Small intestine (tissue), 7 donors: ENCODE results near the gene CYP27B1. TPM values are rescaled to one million over a fixed set of nuclear protein-coding genes. Genes with fewer than 3 reads are reported as not detected.

Experiments
- DNase-seq, 2 donors: peaks; one replicate each; pipeline versions ENCODE4 v3.0.0 to v3.0.0-alpha.2; 2013
- FAIRE-seq: peaks from 2 replicates; lab custom pipeline; 2012; peaks lifted over from hg19 to GRCh38; lab: Jason Lieb, UNC
- H3K27ac ChIP-seq, 3 donors: one replicate each; pipeline ENCODE4 v1.5.1; 2013; ENCODE audit warnings: low read length in 2 of 3, mild to moderate bottlenecking in 2 of 3, control low read depth in 1 of 3, inconsistent platforms in 1 of 3, low read depth in 1 of 3, moderate library complexity in 1 of 3
- H3K27me3 ChIP-seq, 3 donors: one replicate each; pipeline ENCODE4 v1.6.1; 2013; ENCODE audit warnings: low read length in 3 of 3, inconsistent platforms in 1 of 3; ENCODE audit not compliant: control insufficient read depth in 3 of 3, insufficient read depth in 3 of 3
- H3K36me3 ChIP-seq, 3 donors: one replicate each; pipeline ENCODE4 v1.6.1; 2013; ENCODE audit warnings: low read length in 3 of 3, inconsistent platforms in 1 of 3, low read depth in 1 of 3, mild to moderate bottlenecking in 1 of 3, moderate library complexity in 1 of 3; ENCODE audit not compliant: control insufficient read depth in 3 of 3, insufficient read depth in 2 of 3
- H3K4me1 ChIP-seq, 3 donors: one replicate each; pipeline ENCODE4 v1.6.1; 2013; ENCODE audit warnings: low read length in 2 of 3, inconsistent platforms in 1 of 3, low read depth in 1 of 3, mild to moderate bottlenecking in 1 of 3, moderate library complexity in 1 of 3; ENCODE audit not compliant: control insufficient read depth in 3 of 3, insufficient read depth in 2 of 3
- H3K4me3 ChIP-seq, 3 donors: one replicate each; pipeline ENCODE4 v1.5.1; 2013; ENCODE audit warnings: low read length in 3 of 3, control low read depth in 1 of 3, inconsistent platforms in 1 of 3, low read depth in 1 of 3, mild to moderate bottlenecking in 1 of 3, moderate library complexity in 1 of 3
- H3K9me3 ChIP-seq, 2 donors: one replicate each; pipeline ENCODE4 v1.6.1; 2013; ENCODE audit warnings: low read depth in 1 of 2, low read length in 1 of 2; ENCODE audit not compliant: control insufficient read depth in 2 of 2, insufficient read depth in 1 of 2
- WGBS, 3 donors: extraction: QIAGEN DNeasy Blood & Tissue Kit; methylation state at CpG; one replicate each; pipeline ENCODE4 v1.1.7; 2013; 5-methylcytosine and 5-hydroxymethylcytosine counted together
- polyA plus RNA-seq, 4 donors: library from polyadenylated mRNA; stranded (reverse) in 3 of 4; unstranded in 1 of 4; fragments of 200-250 nt in 3 of 4; fragments of 120-200 nt in 1 of 4; gene quantifications; one replicate each; pipeline versions ENCODE4 v1.2.1 to v1.2.3, GENCODE V29; 2013
- donor health status: healthy with polysubstance abuse.
- donor health status: control.
- donor health status: control.
- donor health status: Bipolar disorder and iron deficiency.
- donor health status: healthy.

Gene CYP27B1
- polyA plus RNA-seq, 4 donors = 0.27 to 1.7 (median 1.2) TPM

GRCh38 chr12:57746025-57746424 is 20.9 kb downstream of the CYP27B1 start:
- Histone ChIP-seq H3K9me3 (no peaks in the 10 kb centered on the region), H3K27ac (no peak overlapping the region), H3K27me3 (peaks cover 0 to 16% (median 3%) of the 10 kb centered on the region in 3 donors), H3K4me3 (no peak overlapping the region), H3K4me1 (peaks cover 5 to 10% (median 6%) of the 10 kb centered on the region in 3 donors), H3K36me3 (peaks cover 3 to 37% (median 11%) of the 10 kb centered on the region in 3 donors)
- no peak for FAIRE-seq
- DNase-seq = no peak
- WGBS, 3 donors = 72 to 84% (median 77%) methylated on average over 3 of the region's 3 CpGs

DNA sequence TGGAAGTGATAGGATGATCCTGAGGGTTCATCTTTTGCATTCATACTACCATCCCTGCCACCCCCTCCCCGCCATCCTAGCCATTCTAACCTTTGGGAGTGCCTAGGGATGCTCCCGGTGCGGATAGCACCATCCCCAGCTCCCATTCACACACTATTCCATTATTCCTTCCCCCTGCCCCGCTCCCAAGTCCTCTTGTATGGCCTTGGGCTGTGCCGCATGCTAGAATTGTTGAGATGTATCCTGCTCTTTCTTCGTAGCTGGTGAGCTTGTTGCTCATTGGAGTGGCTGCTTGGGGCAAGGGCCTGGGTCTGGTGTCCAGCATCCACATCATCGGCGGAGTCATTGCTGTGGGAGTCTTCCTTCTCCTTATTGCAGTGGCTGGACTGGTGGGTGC is 21.4 kb downstream of the CYP27B1 start:
- FAIRE-seq (no peak), DNase-seq (no peak)
- WGBS, 3 donors = 46 to 48% (median 46%) methylated on average over 8 of the region's 8 CpGs
- Histone ChIP-seq H3K9me3 (no peaks in the 10 kb centered on the region), H3K4me3 (peak overlapping the region; percentile 67 to 75 (median 74)), H3K36me3 (peaks cover 2 to 32% (median 11%) of the 10 kb centered on the region in 3 donors), H3K27ac (peak overlapping the region in 2 of 3 donors; percentile 86 to 99), H3K4me1 (peaks cover 5 to 7% (median 6%) of the 10 kb centered on the region in 3 donors), H3K27me3 (peaks cover 3 to 21% (median 3%) of the 10 kb centered on the region in 3 donors)

DNA sequence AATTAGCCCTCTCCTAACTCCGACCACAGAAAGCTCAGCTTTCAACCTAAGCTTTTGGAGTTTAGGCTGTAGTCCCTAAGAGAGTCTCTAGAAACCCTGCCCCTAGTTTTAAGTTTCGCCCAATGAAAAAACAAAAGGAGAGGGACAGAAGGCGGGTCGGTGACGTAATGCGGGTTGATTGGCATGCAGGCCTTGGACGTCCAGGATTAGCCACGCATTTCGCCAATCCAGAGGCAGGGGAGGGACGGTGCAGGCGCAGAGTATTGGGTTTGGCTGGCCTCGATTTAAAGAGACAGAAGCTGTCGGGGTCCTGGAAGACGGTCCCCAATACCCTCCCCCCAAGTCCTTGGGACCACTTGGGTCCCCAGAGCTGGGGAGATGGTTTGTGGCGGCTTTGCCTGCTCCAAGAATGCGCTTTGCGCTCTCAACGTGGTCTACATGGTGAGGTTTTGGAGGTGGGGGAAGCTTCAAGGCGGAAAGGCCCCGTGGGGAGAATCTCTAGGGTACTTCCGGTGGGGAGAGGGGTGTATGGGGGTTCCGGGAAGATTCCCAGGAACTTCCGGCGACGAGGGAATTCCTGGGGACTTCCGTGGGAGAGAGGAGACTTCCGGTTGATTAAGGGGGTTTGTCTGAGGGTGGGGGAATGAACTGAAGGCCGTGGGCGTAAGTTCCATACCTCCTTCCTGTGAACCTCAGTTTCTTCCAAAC is 21.9 kb downstream of the CYP27B1 start, which contains the start of gene TSPAN31:
Gene TSPAN31 (plus strand): TSS at position 263 of the 708 bp plus-strand sequence. CDS start 116 bp downstream, at position 379.
- 0 to 1% (median 1%) methylated on average over 29 of the region's 29 CpGs for WGBS, 3 donors
- DNase-seq (peak; percentile 99), FAIRE-seq (no peak)
- Histone ChIP-seq H3K27ac (peak within 1 kb of the TSS; percentile 68 to 99 (median 86)), H3K4me1 (peaks cover 5 to 7% (median 6%) of the 10 kb centered on the region in 3 donors), H3K4me3 (peak within 1 kb of the TSS; percentile 67 to 75 (median 74)), H3K9me3 (no peaks in the 10 kb centered on the region), H3K27me3 (peaks cover 3 to 27% (median 3%) of the 10 kb centered on the region in 3 donors), H3K36me3 (peaks cover 0 to 27% (median 11%) of the 10 kb centered on the region in 3 donors)

- peak overlapping the region in 2 of 3 donors; percentile 86 to 99 for H3K27ac ChIP-seq
- no peak for FAIRE-seq
Measured at GRCh38 chr12:57744194-57744776, 22.6 kb downstream of the CYP27B1 start.

GRCh38 chr12:57743769-57744168 is 23.1 kb downstream of the CYP27B1 start:
- H3K9me3 ChIP-seq = no peaks in the 10 kb centered on the region
- FAIRE-seq (no peak), DNase-seq (no peak)
- 71 to 92% (median 81%) methylated on average over 2 of the region's 2 CpGs for WGBS, 3 donors
- H3K36me3 ChIP-seq = peaks cover 0 to 16% (median 8%) of the 10 kb centered on the region in 3 donors
- H3K4me3 ChIP-seq = no peak overlapping the region
- H3K4me1 ChIP-seq = peaks cover 5 to 7% (median 6%) of the 10 kb centered on the region in 3 donors
- H3K27me3 ChIP-seq = peaks cover 3 to 38% (median 5%) of the 10 kb centered on the region in 3 donors
- peak overlapping the region in 1 of 3 donors; percentile 99 for H3K27ac ChIP-seq

More at GRCh38 chr12:57744194-57744776, 22.6 kb downstream of the CYP27B1 start:
- peaks cover 0 to 21% (median 11%) of the 10 kb centered on the region in 3 donors for H3K36me3 ChIP-seq
- no peak for DNase-seq
- no peaks in the 10 kb centered on the region for H3K9me3 ChIP-seq
- 7 to 11% (median 10%) methylated on average over 20 to 21 of the region's 21 CpGs for WGBS, 3 donors
- H3K27me3 ChIP-seq = peaks cover 3 to 33% (median 3%) of the 10 kb centered on the region in 3 donors
- H3K4me3 ChIP-seq = peak overlapping the region; percentile 67 to 75 (median 74)
- peaks cover 5 to 7% (median 6%) of the 10 kb centered on the region in 3 donors for H3K4me1 ChIP-seq

DNA sequence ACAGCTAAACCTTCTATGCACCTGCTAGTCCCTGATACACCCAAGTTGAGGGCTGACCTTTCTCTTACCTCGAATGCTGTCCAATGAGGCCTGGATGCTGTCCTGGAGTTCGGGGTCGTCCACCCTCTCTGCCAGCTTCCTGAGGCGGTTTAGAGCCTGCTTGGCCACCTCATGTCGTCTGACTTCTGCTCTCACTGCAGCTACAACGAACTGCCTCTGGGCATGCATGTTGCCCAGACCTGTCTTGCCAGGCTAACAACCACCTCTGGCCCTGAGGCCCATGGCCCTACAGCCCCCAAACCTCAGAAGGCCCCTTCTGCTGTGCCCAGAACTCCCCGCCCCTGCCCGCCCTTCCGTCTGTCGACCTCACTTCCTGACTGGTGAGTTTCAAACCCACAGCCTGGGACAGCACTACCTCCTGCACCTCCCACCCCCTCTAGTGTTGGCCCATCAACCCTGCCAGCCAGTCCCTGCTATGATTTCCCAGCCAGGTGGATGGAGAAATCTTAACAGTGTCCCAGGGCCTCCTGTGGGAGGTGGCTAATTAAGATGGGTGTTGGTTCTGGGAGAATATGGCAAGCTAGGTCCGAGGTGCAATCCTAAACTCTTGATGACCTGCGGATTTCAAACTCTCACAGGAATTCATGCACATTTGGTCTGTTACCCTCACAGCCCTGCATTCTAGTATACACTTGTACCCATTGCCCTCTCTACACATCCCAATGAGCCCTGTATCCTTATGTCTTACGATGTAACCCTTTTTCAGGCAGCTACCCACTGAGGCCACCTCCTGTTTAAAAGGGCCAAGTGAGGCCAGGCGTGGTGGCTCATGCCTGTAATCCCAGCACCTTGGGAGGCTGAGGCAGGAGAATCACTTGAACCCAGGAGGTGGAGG is 24.8 kb downstream of the CYP27B1 start:
- peak overlapping the region in 1 of 3 donors; percentile 42 for H3K27ac ChIP-seq
- H3K9me3 ChIP-seq = peaks cover 0 to 2% of the 10 kb centered on the region in 2 donors
- DNase-seq (peak in 1 of 2 donors; percentile 52), FAIRE-seq (no peak)
- peaks cover 5 to 7% (median 6%) of the 10 kb centered on the region in 3 donors for H3K4me1 ChIP-seq
- peaks cover 0 to 5% (median 0%) of the 10 kb centered on the region in 3 donors for H3K36me3 ChIP-seq
- H3K27me3 ChIP-seq = peaks cover 3 to 52% (median 5%) of the 10 kb centered on the region in 3 donors
- WGBS, 3 donors = 39 to 42% (median 41%) methylated on average over 14 of the region's 14 CpGs
- peak overlapping the region in 1 of 3 donors; percentile 46 for H3K4me3 ChIP-seq

- WGBS, 3 donors = 45 to 65% (median 56%) methylated on average over 1 of the region's 1 CpG
- Histone ChIP-seq H3K9me3 (peaks cover 0 to 5% of the 10 kb centered on the region in 2 donors), H3K27me3 (peaks cover 3 to 59% (median 7%) of the 10 kb centered on the region in 3 donors), H3K4me3 (peak overlapping the region in 1 of 3 donors; percentile 46), H3K4me1 (peaks cover 5 to 7% (median 6%) of the 10 kb centered on the region in 3 donors), H3K27ac (no peak overlapping the region), H3K36me3 (no peaks in the 10 kb centered on the region)
- DNase-seq (no peak), FAIRE-seq (no peak)
Measured at GRCh38 chr12:57741413-57741789, 25.5 kb downstream of the CYP27B1 start.
